GM19240 (cell line): ENCODE data around the gene MDP1.

Experiments used
- DNase-seq: peaks from one replicate; pipeline ENCODE4 v3.0.0; 2011; ENCODE audit warnings: low spot score; ENCODE audit not compliant: insufficient read length

The MDP1 gene

GRCh38 chr14:24181371-24182077 lies 34.3 kb downstream of the MDP1 start:
- DNase-seq = no peak

- no peak for DNase-seq
Measured at GRCh38 chr14:24179961-24180796, 35.7 kb downstream of the MDP1 start.

GRCh38 chr14:24179294-24179960 lies 36.4 kb downstream of the MDP1 start:
- no peak for DNase-seq

- DNase-seq = no peak
Measured at GRCh38 chr14:24178399-24179178, 37.3 kb downstream of the MDP1 start.

- DNase-seq = no peak
Measured at GRCh38 chr14:24177891-24178290, 38.0 kb downstream of the MDP1 start.

- DNase-seq = no peak
Measured at GRCh38 chr14:24177041-24177825, 38.6 kb downstream of the MDP1 start.

GRCh38 chr14:24176599-24176998 lies 39.3 kb downstream of the MDP1 start:
- no peak for DNase-seq

GRCh38 chr14:24172871-24173281 lies 43.0 kb downstream of the MDP1 start:
- no peak for DNase-seq

GRCh38 chr14:24172261-24172860 lies 43.5 kb downstream of the MDP1 start:
- no peak for DNase-seq

GRCh38 chr14:24171422-24172260 lies 44.2 kb downstream of the MDP1 start, which contains the start of gene REC8:
REC8 (plus strand) TSS chr14:24172080; CDS start chr14:24172553, 473 bp downstream.
- peak; percentile 95 for DNase-seq

- no peak for DNase-seq
Measured at GRCh38 chr14:24167469-24168114, 48.3 kb downstream of the MDP1 start.

- DNase-seq = no peak
Measured at GRCh38 chr14:24165785-24166184, 50.1 kb downstream of the MDP1 start.

GRCh38 chr14:24164518-24164991 lies 51.3 kb downstream of the MDP1 start:
- no peak for DNase-seq
